ENCODE measurements around the gene C2orf76.
"Not testable (repeated sequence)": the region's sequence is repeated elsewhere in the genome, so short reads cannot be mapped to it uniquely, and the experiment has no call there.

The C2orf76 gene

GRCh38 chr2:119377993-119378345 lies 11.3 kb upstream of the C2orf76 start:
- in situ Hi-C loops (cut with MboI; ENCODE audit: low sequenced_read_pairs), result no loop called here

GRCh38 chr2:119377294-119377992 lies 10.8 kb upstream of the C2orf76 start:
- in situ Hi-C loops (cut with MboI; ENCODE audit: low sequenced_read_pairs), result no loop called here

- in situ Hi-C loops (cut with MboI; ENCODE audit: low sequenced_read_pairs), result no loop called here
Measured at GRCh38 chr2:119376810-119377209, 10.2 kb upstream of the C2orf76 start.

- in situ Hi-C loops (cut with MboI; ENCODE audit: low sequenced_read_pairs), result not testable (repeated sequence)
Measured at GRCh38 chr2:119376406-119376805, 9.8 kb upstream of the C2orf76 start.

GRCh38 chr2:119373907-119374745 lies 7.5 kb upstream of the C2orf76 start:
- in situ Hi-C loops (cut with MboI; ENCODE audit: low sequenced_read_pairs), result not testable (repeated sequence)

GRCh38 chr2:119372778-119373568 lies 6.3 kb upstream of the C2orf76 start:
- in situ Hi-C loops (cut with MboI; ENCODE audit: low sequenced_read_pairs), result no loop called here

GRCh38 chr2:119371111-119371510 lies 4.5 kb upstream of the C2orf76 start:
- in situ Hi-C loops (cut with MboI; ENCODE audit: low sequenced_read_pairs), result no loop called here

GRCh38 chr2:119369845-119370244 lies 3.2 kb upstream of the C2orf76 start:
- in situ Hi-C loops (cut with MboI; ENCODE audit: low sequenced_read_pairs), result no loop called here

GRCh38 chr2:119367472-119368099 lies 952 bp upstream of the C2orf76 start:
- in situ Hi-C loops (cut with MboI; ENCODE audit: low sequenced_read_pairs), result no loop called here

GRCh38 chr2:119366161-119366648 lies 429 bp downstream of the C2orf76 start:
- in situ Hi-C loops (cut with MboI; ENCODE audit: low sequenced_read_pairs), result no loop called here

- in situ Hi-C loops (cut with MboI; ENCODE audit: low sequenced_read_pairs), result no loop called here
Measured at GRCh38 chr2:119365436-119365835, 1.2 kb downstream of the C2orf76 start.

GRCh38 chr2:119364798-119365197 lies 1.8 kb downstream of the C2orf76 start:
- in situ Hi-C loops (cut with MboI; ENCODE audit: low sequenced_read_pairs), result no loop called here

GRCh38 chr2:119360423-119360966 lies 6.1 kb downstream of the C2orf76 start:
- in situ Hi-C loops (cut with MboI; ENCODE audit: low sequenced_read_pairs), result no loop called here

GRCh38 chr2:119359774-119360173 lies 6.9 kb downstream of the C2orf76 start:
- in situ Hi-C loops (cut with MboI; ENCODE audit: low sequenced_read_pairs), result no loop called here

GRCh38 chr2:119354860-119355259 lies 11.8 kb downstream of the C2orf76 start:
- in situ Hi-C loops (cut with MboI; ENCODE audit: low sequenced_read_pairs), result no loop called here

GRCh38 chr2:119352357-119352756 lies 14.3 kb downstream of the C2orf76 start:
- in situ Hi-C loops (cut with MboI; ENCODE audit: low sequenced_read_pairs), result no loop called here

- in situ Hi-C loops (cut with MboI; ENCODE audit: low sequenced_read_pairs), result no loop called here
Measured at GRCh38 chr2:119350311-119350998, 16.2 kb downstream of the C2orf76 start.

GRCh38 chr2:119349289-119349688 lies 17.3 kb downstream of the C2orf76 start:
- in situ Hi-C loops (cut with MboI; ENCODE audit: low sequenced_read_pairs), result no loop called here

GRCh38 chr2:119341684-119342083 lies 24.9 kb downstream of the C2orf76 start:
- in situ Hi-C loops (cut with MboI; ENCODE audit: low sequenced_read_pairs), result no loop called here

GRCh38 chr2:119339562-119339923 lies 27.1 kb downstream of the C2orf76 start:
- in situ Hi-C loops (cut with MboI; ENCODE audit: low sequenced_read_pairs), result no loop called here

Measured in hTERT RPE-1 (cell line).